OCI-LY1 (cell line): ENCODE results near the gene OTOG.

Experiments
- H2AFZ ChIP-seq: fragments of 200-600 bp; sonication (generic), shearing (Covaris generic); 2 replicates; pipeline ENCODE4 v1.6.0; 2014; ENCODE audit warnings: antibody characterized with exemption, mild to moderate bottlenecking, low read length
- H3F3A ChIP-seq: fragments of 200-600 bp; sonication (generic), shearing (Covaris generic); 2 replicates; pipeline ENCODE4 v1.6.0; 2014; ENCODE audit warnings: mild to moderate bottlenecking, antibody characterized with exemption, low read length, moderate library complexity; ENCODE audit not compliant: insufficient read depth
- H3K27ac ChIP-seq: fragments of 200-600 bp; sonication (generic); 2 replicates; pipeline ENCODE4 v1.5.1; 2014; ENCODE audit warnings: low read length, mixed run types, mild to moderate bottlenecking, low read depth; ENCODE audit not compliant: poor library complexity, severe bottlenecking
- H3K27me3 ChIP-seq: fragments of 200-600 bp; sonication (generic); 2 replicates; pipeline ENCODE4 v1.6.0; 2014; ENCODE audit warnings: antibody characterized with exemption, mild to moderate bottlenecking, low read length, moderate library complexity; ENCODE audit not compliant: insufficient read depth
- H3K36me3 ChIP-seq: fragments of 200-600 bp; sonication (generic); 2 replicates; pipeline ENCODE4 v1.6.1; 2014; ENCODE audit warnings: mild to moderate bottlenecking, antibody characterized with exemption, low read length, moderate library complexity, mixed read lengths; ENCODE audit not compliant: insufficient read depth
- H3K4me1 ChIP-seq: fragments of 200-600 bp; sonication (generic); 2 replicates; pipeline ENCODE4 v1.5.1; 2014; ENCODE audit warnings: mild to moderate bottlenecking, low read length, moderate library complexity; ENCODE audit not compliant: insufficient read depth, severe bottlenecking
- H3K4me2 ChIP-seq: fragments of 200-600 bp; sonication (generic), shearing (Covaris generic); 2 replicates; pipeline ENCODE4 v1.6.1; 2014; ENCODE audit warnings: low read length
- H3K4me3 ChIP-seq: fragments of 200-600 bp; sonication (generic); 2 replicates; pipeline ENCODE4 v1.5.1; 2014; ENCODE audit warnings: low read length, low read depth, mild to moderate bottlenecking, mixed read lengths; ENCODE audit not compliant: poor library complexity, severe bottlenecking
- H3K79me2 ChIP-seq: fragments of 200-600 bp; shearing (Covaris generic); 2 replicates; pipeline ENCODE4 v1.6.1; 2016; ENCODE audit warnings: mixed run types, low read length, mixed read lengths; ENCODE audit not compliant: insufficient read depth
- H3K9ac ChIP-seq: fragments of 200-600 bp; sonication (generic), shearing (Covaris generic); 2 replicates; pipeline ENCODE4 v1.6.1; 2014; ENCODE audit warnings: mild to moderate bottlenecking, low read length, mixed read lengths
- H3K9me2 ChIP-seq: fragments of 200-600 bp; sonication (generic), shearing (Covaris generic); 2 replicates; pipeline ENCODE4 v1.6.1; 2014; ENCODE audit warnings: low read depth, mild to moderate bottlenecking, low read length, mixed read lengths
- H3K9me3 ChIP-seq: fragments of 200-600 bp; shearing (Covaris generic); 2 replicates; pipeline ENCODE4 v1.6.1; 2014; ENCODE audit warnings: low read length, mixed read lengths
- H4K20me1 ChIP-seq: fragments of 200-600 bp; sonication (generic), shearing (Covaris generic); 2 replicates; pipeline ENCODE4 v1.6.0; 2016; ENCODE audit warnings: mild to moderate bottlenecking, low read length; ENCODE audit not compliant: insufficient read depth
- EZH2 ChIP-seq: fragments of 200-600 bp; sonication (generic), shearing (Covaris generic); IDR thresholded peaks from 2 replicates; pipeline ENCODE4 v1.8.0; 2017; ENCODE audit warnings: borderline replicate concordance, mixed run types, mild to moderate bottlenecking, antibody characterized with exemption, low read length, moderate library complexity, mixed read lengths
- TF ChIP-seq, protein P1 (sequence below): fragments of 200-600 bp; sonication (generic), shearing (Covaris generic); IDR thresholded peaks from 2 replicates; pipeline ENCODE4 v1.5.1; 2017; ENCODE audit warnings: mild to moderate bottlenecking, antibody characterized with exemption, low read length, moderate library complexity, mixed read lengths

OTOG gene

GRCh38 chr11:17642980-17643379, 95.9 kb downstream of the OTOG start:
- Histone ChIP-seq H4K20me1 (no peaks in the 10 kb centered on the region), H3F3A (no peaks in the 10 kb centered on the region), H3K4me2 (no peak overlapping the region)

DNA sequence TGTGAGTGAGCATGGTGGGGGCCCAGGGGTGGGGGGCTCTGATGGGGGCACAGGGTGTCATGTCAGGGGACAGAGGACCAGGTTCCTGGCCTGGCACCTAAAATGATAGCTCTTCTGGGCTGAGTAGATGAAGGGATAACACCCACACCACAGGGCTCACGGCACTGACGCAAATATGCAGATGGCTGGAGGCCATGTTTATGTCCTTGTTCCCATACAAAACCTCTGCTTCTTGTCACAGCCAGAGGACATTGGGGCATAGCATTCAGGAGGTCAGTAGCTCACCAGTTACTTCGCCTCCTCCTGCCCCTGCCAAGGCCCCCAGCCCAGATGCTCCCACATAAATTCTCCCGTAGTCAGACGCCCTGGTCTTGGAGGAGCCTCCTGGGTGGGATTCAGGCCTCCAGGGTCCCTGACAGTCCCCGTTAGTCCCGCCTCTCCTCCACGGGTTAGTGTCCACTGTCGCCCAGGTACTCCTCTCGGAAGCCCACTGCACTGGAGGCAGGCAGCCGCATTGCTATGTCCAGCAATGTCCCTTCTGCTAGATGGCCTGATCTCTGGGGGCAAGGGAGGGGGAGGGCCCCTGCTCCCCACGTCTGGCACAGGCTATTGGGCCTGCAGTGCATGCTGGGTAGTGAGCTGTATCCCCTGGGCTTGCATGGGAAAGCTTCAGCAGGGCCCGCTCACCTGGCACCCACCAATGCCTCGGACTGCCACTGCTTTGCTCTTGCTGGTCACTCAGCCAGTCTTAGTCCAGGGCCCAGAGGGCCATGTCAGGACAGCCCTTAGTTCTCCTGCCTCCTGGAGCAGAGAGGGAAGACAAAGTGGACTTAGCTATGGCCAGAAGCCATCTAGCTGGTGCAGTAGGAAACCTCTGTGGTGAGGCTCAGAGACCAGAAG, 96.7 kb downstream of the OTOG start:
- Histone ChIP-seq H2AFZ (no peak overlapping the region), H3K27me3 (peaks cover 7% of the 10 kb centered on the region; the same call in 1 of the 2 replicates), H3K4me2 (no peak overlapping the region), H3F3A (no peaks in the 10 kb centered on the region), H3K4me3 (no peak overlapping the region), H3K9ac (no peak overlapping the region), H3K79me2 (no peaks in the 10 kb centered on the region), H3K27ac (no peak overlapping the region), H3K9me2 (no peaks in the 10 kb centered on the region), H4K20me1 (no peaks in the 10 kb centered on the region), H3K4me1 (no peaks in the 10 kb centered on the region), H3K36me3 (no peaks in the 10 kb centered on the region), H3K9me3 (no peaks in the 10 kb centered on the region)
- no peak for TF ChIP-seq EZH2
- TF ChIP-seq, protein P1, sequence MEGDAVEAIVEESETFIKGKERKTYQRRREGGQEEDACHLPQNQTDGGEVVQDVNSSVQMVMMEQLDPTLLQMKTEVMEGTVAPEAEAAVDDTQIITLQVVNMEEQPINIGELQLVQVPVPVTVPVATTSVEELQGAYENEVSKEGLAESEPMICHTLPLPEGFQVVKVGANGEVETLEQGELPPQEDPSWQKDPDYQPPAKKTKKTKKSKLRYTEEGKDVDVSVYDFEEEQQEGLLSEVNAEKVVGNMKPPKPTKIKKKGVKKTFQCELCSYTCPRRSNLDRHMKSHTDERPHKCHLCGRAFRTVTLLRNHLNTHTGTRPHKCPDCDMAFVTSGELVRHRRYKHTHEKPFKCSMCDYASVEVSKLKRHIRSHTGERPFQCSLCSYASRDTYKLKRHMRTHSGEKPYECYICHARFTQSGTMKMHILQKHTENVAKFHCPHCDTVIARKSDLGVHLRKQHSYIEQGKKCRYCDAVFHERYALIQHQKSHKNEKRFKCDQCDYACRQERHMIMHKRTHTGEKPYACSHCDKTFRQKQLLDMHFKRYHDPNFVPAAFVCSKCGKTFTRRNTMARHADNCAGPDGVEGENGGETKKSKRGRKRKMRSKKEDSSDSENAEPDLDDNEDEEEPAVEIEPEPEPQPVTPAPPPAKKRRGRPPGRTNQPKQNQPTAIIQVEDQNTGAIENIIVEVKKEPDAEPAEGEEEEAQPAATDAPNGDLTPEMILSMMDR, result no peak

More at GRCh38 chr11:17642980-17643379, 95.9 kb downstream of the OTOG start:
- no peak overlapping the region for H2AFZ ChIP-seq
- no peaks in the 10 kb centered on the region for H3K9me2 ChIP-seq
- H3K4me3 ChIP-seq, result no peak overlapping the region
- H3K27ac ChIP-seq, result no peak overlapping the region
- no peak overlapping the region for H3K9ac ChIP-seq
- no peaks in the 10 kb centered on the region for H3K36me3 ChIP-seq
- no peaks in the 10 kb centered on the region for H3K9me3 ChIP-seq
- H3K27me3 ChIP-seq, result 0 out of 2 replicates have a peak, but pooled peaks cover 4% of the 10 kb centered on the region
- H3K79me2 ChIP-seq, result no peaks in the 10 kb centered on the region
- TF ChIP-seq, protein P1, result no peak
- TF ChIP-seq EZH2, result no peak
- H3K4me1 ChIP-seq, result no peaks in the 10 kb centered on the region

DNA sequence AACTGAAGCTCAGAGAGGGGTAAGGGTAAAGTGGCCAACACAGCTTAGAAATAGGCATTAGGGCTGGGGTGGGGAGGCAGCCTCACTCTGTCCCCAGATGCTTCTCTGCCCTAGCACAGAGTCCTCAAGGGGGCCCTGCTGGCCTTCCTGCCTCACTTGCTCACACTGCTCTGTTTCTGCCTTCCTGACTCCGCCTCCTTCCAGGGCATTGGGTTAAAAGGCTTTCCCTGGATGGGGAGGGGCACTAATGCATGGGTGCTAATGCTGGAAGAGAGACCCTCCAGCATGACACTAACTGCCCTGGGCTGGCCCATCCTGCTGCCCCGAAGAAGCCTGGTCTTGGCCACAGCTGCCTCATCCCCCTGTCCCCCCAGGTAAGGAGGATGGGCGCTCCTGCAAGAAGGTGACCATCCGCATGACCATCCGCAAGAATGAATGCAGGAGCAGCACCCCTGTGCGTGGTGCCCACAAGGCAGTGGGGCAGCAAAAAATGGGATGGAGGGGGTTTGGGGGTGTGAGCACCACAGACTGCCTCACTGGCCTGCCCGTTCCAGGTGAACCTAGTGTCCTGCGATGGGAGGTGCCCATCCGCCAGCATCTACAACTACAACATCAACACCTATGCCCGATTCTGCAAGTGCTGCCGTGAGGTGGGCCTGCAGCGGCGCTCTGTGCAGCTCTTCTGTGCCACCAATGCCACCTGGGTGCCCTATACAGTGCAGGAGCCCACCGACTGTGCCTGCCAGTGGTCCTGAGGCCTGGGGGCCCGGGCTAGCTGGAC, 98.3 kb downstream of the OTOG start:
- no peak overlapping the region for H3K27ac ChIP-seq
- H3K4me2 ChIP-seq, result no peak overlapping the region
- no peaks in the 10 kb centered on the region for H4K20me1 ChIP-seq
- H3K9me3 ChIP-seq, result no peaks in the 10 kb centered on the region
- H3K9me2 ChIP-seq, result no peaks in the 10 kb centered on the region
- peaks cover 11% of the 10 kb centered on the region; the same call in 1 of the 2 replicates for H3K27me3 ChIP-seq
- no peaks in the 10 kb centered on the region for H3K4me1 ChIP-seq
- H3K36me3 ChIP-seq, result no peaks in the 10 kb centered on the region
- no peak overlapping the region for H3K4me3 ChIP-seq
- H2AFZ ChIP-seq, result no peak overlapping the region
- H3F3A ChIP-seq, result no peaks in the 10 kb centered on the region
- H3K9ac ChIP-seq, result no peak overlapping the region
- TF ChIP-seq, protein P1, result no peak
- no peak for TF ChIP-seq EZH2
- no peaks in the 10 kb centered on the region for H3K79me2 ChIP-seq
